ENCODE measurements around the gene PLEK.

PLEK gene

DNA sequence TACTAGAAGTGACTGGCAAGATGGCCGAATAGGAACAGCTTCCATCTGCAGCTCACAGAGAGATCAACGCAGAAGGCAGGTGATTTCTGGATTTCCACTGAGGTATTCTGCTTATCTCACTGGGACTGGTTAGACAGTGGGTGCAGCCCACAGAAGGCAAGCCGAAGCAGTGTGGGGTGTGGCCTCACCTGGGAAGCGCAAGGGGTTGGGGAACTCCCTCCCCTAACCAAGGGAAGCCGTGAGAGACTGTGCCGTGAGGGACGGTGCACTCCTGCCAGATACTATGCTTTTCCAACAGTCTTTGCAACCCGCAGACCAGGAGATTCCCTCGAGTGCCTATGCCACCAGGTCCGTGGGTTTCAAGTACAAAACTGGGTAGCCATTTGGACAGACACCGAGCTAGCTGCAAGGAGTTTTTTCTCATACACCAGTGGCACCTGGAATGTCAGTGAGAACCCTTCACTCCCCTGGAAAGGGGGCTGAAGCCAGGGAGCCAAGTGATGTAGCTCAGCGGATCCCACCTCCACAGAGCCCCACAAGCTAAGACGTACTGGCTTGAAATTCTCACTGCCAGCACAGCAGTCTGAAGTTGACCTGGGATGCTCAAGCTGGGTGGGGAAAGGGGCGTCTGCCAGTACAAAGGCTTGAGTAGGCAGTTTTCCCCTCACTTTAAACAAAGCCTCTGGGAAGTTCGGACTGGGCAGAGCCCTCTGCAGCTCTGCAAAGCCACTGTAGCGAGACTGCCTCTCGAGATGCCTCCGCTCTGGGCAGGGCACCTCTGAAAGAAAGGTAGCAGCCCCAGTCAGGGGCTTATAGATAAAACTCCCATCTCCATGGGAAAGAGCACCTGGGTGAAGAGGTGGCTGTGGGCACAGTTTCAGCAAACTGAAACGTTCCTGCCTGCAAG is 40.1 kb downstream of the PLEK start:
- CTCF ChIA-PET, result interaction anchor here (1.6 kb wide), 1 partner anchor 9 kb away, joined by 3 read pairs; no protein-coding TSS in a partner anchor
- Mint-ChIP-seq H3K9me3 (peaks cover 10% of the 10 kb centered on the region), H3K27ac (no peak overlapping the region), H3K4me3 (no peak overlapping the region), H3K36me3 (no peaks in the 10 kb centered on the region), H3K27me3 (peaks cover 50% of the 10 kb centered on the region), H3K4me1 (peaks cover 2% of the 10 kb centered on the region)
- no peak for DNase-seq

DNA sequence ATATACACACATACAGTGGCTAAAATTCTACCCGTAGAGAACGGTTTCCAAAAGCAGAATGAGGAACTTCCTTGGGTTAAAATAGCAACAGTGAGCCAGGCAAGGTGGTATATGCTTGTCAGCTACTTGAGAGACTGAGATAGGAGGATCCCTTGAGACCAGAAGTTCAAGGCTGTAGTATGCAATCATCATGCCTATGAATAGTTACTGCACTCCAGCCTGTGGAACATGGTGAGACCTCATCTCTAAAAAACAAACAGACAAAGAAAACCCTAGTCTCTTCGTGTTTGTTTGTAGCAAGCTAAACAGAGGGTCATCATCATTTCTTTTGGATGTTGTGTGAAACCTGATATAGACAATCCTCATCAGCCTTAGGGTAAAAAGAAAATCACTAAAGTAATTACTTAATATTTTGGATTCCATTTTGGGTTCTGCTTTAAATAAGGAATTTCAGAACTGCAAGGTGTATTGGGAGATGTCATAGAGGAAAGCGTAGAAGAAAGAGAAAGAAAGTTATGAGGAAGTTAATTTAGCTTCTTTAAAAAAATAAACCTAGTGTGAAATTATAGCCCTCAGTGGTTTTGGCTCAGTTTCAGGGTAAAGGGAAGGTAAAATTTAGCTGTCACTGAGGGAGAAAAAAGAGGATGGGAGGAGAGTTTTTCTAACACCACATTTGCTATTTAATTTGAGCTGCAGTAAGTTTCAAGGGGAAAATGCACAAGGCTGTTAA is 46.5 kb downstream of the PLEK start:
- Mint-ChIP-seq H3K27me3 (peaks cover 15% of the 10 kb centered on the region), H3K27ac (no peak overlapping the region), H3K4me3 (no peak overlapping the region), H3K9me3 (no peaks in the 10 kb centered on the region), H3K4me1 (no peaks in the 10 kb centered on the region), H3K36me3 (no peaks in the 10 kb centered on the region)
- no peak for DNase-seq
- CTCF ChIA-PET, result interaction anchor here (0.8 kb wide), 1 partner anchor 30 kb away, joined by 3 read pairs; no protein-coding TSS in a partner anchor

DNA sequence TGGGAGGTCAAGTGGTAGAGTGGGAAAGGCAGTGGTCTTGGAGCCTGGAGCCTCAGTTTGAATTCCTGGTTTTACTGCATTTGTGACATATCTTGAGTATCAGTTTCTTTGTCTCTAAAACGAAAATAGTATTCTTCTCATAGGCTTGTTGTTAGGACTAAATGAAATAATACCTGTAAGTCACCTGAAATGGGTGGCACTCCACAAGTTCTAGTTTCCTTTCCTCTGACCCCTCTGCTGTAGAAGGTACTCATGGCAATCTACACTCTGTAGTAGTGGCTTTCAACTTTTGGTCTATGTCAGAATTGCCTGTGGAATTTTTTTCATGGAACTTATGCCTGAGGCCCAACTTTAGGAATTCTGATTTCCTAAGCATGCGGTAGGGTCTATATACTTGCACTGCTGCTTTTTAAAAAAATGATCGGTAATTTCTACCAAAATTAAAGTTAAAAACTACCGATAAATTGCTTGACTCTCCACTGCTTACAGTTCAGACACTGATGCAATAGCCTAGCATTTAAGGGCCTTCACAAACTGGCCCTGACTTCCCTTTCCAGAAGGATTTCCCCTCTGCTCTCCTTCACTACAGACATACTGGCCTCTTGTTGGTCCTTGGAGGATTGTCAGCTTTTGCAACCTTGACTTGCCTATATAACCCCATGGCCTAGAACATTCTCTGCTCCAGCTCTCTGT is 47.2 kb downstream of the PLEK start:
- Mint-ChIP-seq H3K4me1 (no peaks in the 10 kb centered on the region), H3K9me3 (no peaks in the 10 kb centered on the region), H3K27ac (no peak overlapping the region), H3K4me3 (no peak overlapping the region), H3K27me3 (peaks cover 17% of the 10 kb centered on the region), H3K36me3 (no peaks in the 10 kb centered on the region)
- CTCF ChIA-PET, result no interaction called here
- no peak for DNase-seq

DNA sequence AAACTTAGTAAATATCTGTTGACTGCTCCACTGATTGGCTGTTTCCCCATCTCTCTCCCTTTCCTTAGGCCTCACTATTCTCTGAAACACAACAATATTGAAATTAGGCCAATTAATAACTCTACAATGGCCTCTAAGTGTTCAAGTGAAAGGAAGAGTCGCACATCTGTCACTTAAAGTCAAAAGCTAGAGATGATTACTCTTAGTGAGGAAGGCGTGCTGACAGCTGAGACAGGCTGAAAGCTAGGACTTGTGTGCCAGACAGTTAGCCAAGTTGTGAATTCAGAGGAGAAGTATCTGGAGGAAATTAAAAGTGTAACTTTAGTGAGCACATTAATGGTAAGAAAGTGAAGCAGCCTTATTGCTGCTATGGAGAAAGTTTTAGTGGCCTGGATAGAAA is 48.4 kb downstream of the PLEK start:
- Mint-ChIP-seq H3K27ac (no peak overlapping the region), H3K4me3 (no peak overlapping the region), H3K9me3 (no peaks in the 10 kb centered on the region)

DNA sequence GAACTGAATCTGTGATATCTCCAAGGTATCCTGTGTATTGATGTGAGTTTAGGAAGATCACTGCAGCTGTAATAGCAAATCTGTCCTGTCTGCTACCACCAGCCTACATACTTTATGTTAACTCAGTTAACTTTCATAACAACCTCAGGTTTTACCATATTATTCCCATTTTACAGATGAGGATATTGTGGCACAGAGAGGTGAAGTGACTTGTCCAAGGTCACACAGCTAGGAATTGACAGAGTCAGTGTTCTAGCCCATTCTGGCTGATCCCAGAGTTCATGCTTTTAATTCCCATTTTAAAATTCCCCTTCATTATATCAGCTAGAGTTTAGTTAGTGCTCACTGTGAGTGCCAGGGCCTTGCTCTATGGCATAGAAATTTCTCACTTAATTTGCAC is 49.4 kb downstream of the PLEK start:
- H3K4me3 Mint-ChIP-seq, result no peak overlapping the region
- H3K9me3 Mint-ChIP-seq, result no peaks in the 10 kb centered on the region
- H3K4me1 Mint-ChIP-seq, result peaks cover 3% of the 10 kb centered on the region
- peaks cover 21% of the 10 kb centered on the region for H3K27me3 Mint-ChIP-seq
- H3K27ac Mint-ChIP-seq, result no peak overlapping the region
- DNase-seq, result no peak
- CTCF ChIA-PET, result interaction anchor here (1.0 to 1.4 kb wide), 2 partner anchors 10 to 27 kb away, joined by 3 to 4 read pairs; no protein-coding TSS in a partner anchor
- no peaks in the 10 kb centered on the region for H3K36me3 Mint-ChIP-seq

More for the DNA sequence above, 48.4 kb downstream of the PLEK start:
- Mint-ChIP-seq H3K36me3 (no peaks in the 10 kb centered on the region), H3K4me1 (peaks cover 3% of the 10 kb centered on the region), H3K27me3 (peaks cover 17% of the 10 kb centered on the region)
- CTCF ChIA-PET, result no interaction called here
- no peak for DNase-seq

DNA sequence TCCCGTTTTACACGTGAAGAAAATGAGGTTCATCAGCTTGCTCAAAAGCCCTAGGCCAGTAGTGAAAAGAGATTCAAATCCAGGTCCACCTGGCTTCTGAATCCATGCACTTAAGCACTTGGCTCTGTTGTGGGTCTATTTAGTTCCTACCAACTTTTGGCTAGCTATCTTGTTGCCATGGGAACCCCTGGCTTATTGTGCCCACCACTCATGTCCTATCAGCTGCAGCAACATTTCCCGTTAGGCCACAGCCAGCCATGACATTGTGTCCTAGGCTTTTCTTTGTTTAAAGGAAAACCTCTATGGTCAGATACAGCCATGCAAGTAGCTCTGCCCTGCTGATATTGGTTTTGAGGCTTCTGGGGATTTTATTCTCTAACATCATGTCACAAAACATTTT is 49.8 kb downstream of the PLEK start:
- DNase-seq, result no peak
- Mint-ChIP-seq H3K27ac (no peak overlapping the region), H3K4me3 (no peak overlapping the region), H3K36me3 (no peaks in the 10 kb centered on the region), H3K27me3 (peaks cover 21% of the 10 kb centered on the region), H3K4me1 (peaks cover 3% of the 10 kb centered on the region), H3K9me3 (no peaks in the 10 kb centered on the region)
- CTCF ChIA-PET, result interaction anchor here (1.0 to 1.4 kb wide), 2 partner anchors 10 to 27 kb away, joined by 3 to 4 read pairs; no protein-coding TSS in a partner anchor

DNA sequence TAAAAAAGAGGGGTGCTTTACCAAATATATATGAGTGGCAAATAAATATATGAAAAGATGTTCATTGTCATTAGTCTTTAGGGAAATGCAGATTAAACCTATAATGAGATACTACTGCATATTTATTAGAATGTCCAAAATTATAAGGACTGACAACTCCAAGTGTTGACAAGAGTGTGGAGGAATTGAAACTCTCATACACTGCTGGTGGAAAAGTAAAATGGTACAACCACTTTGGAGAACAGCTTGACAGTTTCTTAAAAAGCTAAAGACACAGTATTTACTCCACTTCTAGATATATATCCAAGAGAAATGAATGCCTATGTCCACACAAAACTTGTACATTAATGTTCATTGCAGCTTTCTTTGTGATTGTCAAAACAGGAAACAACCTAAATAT is 50.4 kb downstream of the PLEK start:
- no peaks in the 10 kb centered on the region for H3K9me3 Mint-ChIP-seq
- CTCF ChIA-PET, result no interaction called here

DNA sequence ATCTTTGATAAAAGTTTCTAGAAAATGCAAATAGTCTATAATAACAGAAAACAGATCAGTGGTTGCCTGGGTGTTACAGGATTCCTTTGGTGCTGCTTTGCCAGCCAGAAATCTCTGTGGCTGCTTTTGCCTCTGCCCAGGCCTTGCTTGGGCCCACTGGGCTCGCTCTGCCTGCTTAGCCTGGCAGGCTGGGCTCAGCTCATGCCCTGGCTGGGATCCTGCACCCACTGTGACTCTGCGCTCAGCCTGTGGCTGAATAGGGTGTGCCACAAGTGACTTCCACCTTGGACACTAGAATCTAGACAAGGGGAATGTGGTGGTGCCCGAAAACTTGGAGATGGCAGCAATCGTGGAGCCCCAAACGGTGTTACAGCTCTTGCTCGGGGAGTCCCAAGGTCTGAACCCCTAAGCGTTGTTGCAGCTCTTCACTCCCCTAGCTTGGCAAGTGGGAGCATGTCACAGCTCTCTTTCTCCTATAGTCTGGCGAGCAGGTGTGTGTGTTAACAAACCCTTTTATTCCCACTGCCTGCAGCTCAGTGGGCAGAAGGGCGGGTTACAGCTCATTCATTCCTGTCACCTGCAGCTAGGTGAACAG is 51.1 kb downstream of the PLEK start:
- no peak overlapping the region for H3K4me3 Mint-ChIP-seq
- peaks cover 3% of the 10 kb centered on the region for H3K4me1 Mint-ChIP-seq
- no peaks in the 10 kb centered on the region for H3K9me3 Mint-ChIP-seq
- CTCF ChIA-PET, result interaction anchor here (1.2 kb wide), 1 partner anchor 23 kb away, joined by 3 read pairs; no protein-coding TSS in a partner anchor
- H3K27me3 Mint-ChIP-seq, result peaks cover 21% of the 10 kb centered on the region
- no peak overlapping the region for H3K27ac Mint-ChIP-seq
- no peak for DNase-seq
- no peaks in the 10 kb centered on the region for H3K36me3 Mint-ChIP-seq

More for the DNA sequence above, 50.4 kb downstream of the PLEK start:
- Mint-ChIP-seq H3K4me1 (peaks cover 3% of the 10 kb centered on the region), H3K4me3 (no peak overlapping the region), H3K27me3 (peaks cover 21% of the 10 kb centered on the region), H3K27ac (no peak overlapping the region), H3K36me3 (no peaks in the 10 kb centered on the region)
- no peak for DNase-seq

DNA sequence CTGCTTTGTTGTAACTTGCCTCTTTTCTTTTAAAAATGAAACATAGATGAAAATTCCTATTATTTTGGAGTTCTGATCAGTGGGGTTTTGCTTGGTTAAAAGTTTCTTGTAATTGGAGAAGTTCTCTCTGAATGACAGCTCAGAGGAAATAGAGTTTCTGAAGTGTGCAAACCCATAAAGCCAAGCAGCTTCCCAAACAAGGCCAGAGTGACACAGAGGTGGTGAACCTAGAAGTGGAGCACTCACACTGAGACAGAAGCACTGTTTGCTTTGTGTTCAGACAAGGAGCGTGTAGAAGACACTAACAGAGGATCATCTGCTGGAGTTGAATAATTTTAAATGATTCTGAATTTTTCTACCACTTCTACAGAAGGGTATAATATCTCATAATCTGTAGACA is 52.8 kb downstream of the PLEK start:
- H3K9me3 Mint-ChIP-seq, result no peaks in the 10 kb centered on the region
- H3K27me3 Mint-ChIP-seq, result peaks cover 21% of the 10 kb centered on the region
- CTCF ChIA-PET, result interaction anchor here (2.0 kb wide), 1 partner anchor 24 kb away, joined by 7 read pairs; no protein-coding TSS in a partner anchor
- H3K4me1 Mint-ChIP-seq, result peaks cover 3% of the 10 kb centered on the region
- no peaks in the 10 kb centered on the region for H3K36me3 Mint-ChIP-seq
- DNase-seq, result no peak
- no peak overlapping the region for H3K4me3 Mint-ChIP-seq
- H3K27ac Mint-ChIP-seq, result no peak overlapping the region

DNA sequence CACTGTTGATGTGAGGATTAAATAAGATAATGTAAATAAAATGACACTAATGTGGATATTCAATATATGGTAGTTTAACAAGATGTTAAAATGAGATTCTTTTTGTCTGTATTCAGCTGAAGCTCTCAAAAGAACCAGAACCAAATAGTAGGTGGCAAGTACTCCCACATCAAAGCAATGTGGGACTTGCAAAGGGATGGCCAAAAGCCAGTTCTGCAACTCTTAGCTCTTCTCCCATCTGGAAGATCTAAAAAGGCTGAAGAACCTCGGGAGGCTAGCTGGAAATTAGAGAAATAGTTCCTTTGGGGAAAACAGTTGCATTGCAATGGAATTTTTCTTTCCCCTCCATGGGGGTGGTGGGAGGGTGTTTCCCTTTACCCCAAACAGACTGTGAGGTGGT is 53.3 kb downstream of the PLEK start:
- DNase-seq, result no peak
- Mint-ChIP-seq H3K4me3 (no peak overlapping the region), H3K27ac (no peak overlapping the region), H3K27me3 (peaks cover 21% of the 10 kb centered on the region), H3K4me1 (peaks cover 3% of the 10 kb centered on the region), H3K36me3 (no peaks in the 10 kb centered on the region), H3K9me3 (no peaks in the 10 kb centered on the region)
- CTCF ChIA-PET, result interaction anchor here (2.0 kb wide), 1 partner anchor 23 kb away, joined by 7 read pairs; no protein-coding TSS in a partner anchor

DNA sequence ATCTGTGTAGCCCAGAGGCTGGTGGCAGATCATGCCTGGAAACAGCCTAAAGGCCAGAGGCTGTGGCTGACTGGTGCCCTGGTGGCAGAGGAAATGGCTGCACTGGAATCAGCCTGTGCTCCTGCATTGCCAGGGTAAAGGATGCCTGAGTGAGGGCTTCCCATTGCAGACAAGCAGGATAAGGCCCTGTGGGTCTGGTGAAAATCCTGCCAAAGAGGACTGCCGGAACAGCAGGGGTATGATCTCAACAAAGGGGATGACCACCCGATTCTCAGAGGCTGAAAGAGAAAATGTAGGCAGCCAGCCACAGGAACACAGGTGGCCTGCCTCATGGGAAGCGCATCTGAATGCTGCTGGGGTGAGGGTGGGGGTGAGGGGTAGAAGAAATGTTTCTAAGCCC is 53.8 kb downstream of the PLEK start:
- Mint-ChIP-seq H3K4me3 (no peak overlapping the region), H3K27me3 (peaks cover 21% of the 10 kb centered on the region), H3K36me3 (no peaks in the 10 kb centered on the region), H3K4me1 (peaks cover 3% of the 10 kb centered on the region), H3K9me3 (no peaks in the 10 kb centered on the region), H3K27ac (no peak overlapping the region)
- CTCF ChIA-PET, result interaction anchor here (2.0 kb wide), 1 partner anchor 23 kb away, joined by 7 read pairs; no protein-coding TSS in a partner anchor
- DNase-seq, result no peak

DNA sequence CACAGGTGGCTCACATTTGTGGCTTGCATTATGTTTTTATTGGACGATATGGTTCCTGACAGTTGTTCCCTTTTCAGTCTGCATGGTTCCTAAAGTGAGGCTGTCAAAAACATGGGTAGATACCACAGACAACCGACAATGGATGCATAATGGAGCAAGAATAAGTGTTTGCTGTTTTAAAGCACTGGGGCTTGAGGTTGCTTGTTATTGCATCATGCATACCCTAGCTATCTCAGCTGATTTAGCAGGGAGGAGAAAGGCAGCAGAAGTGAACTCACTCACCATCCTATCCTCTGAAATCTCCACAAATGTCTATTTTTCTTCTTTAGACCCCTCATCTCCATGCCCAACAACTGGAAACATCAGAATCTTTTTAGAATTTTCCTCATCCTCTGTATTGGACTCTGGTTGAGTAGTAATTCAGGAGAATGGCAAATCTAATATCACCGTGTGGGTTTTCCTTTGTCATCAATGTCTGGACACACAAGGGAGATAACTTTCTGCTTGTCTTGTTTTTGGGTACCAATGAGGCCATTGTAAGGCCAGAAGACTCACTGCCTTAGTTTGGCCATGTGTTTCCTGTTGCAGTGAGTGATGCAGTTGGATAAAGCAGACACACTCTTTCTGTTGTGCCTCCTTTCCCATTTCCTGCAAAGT is 55.3 kb downstream of the PLEK start:
- Mint-ChIP-seq H3K27ac (no peak overlapping the region), H3K9me3 (no peaks in the 10 kb centered on the region), H3K27me3 (peaks cover 21% of the 10 kb centered on the region), H3K4me3 (no peak overlapping the region), H3K36me3 (no peaks in the 10 kb centered on the region), H3K4me1 (peaks cover 3% of the 10 kb centered on the region)
- no peak for DNase-seq
- CTCF ChIA-PET, result no interaction called here

DNA sequence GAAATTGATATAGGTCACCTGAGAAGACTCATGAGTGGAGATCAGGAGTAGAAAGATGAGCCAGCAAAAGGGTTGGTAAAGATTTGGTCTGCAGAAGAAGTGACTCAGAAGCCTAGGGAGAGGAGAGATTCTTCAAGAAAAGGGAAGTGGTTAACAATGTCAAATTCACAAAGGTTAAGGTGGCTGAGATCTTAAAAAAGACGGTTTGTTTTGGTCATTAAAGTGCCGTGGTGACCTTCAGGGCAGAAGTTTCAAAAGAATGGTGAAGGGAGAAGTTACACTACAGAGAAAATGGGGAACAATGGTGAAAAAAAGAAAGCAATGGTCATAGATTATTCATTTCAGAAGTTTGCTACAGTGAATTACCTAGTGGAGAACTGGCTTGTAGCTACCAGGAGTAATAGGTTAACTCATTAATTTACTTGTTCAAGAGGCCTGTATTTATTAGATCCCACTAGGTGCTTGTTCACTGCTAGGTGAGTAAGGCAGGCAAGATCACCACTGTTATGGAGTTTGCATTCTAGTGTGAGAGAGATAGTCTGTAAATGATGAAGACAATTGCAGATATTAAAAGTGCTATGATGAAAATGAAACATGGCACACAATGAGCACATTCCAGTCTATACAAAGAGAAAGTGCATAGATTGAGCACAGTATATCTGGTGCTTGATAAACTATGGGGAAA is 59.0 kb downstream of the PLEK start:
- CTCF ChIA-PET, result no interaction called here
- Mint-ChIP-seq H3K9me3 (no peaks in the 10 kb centered on the region), H3K4me1 (no peaks in the 10 kb centered on the region), H3K4me3 (no peak overlapping the region), H3K27me3 (no peaks in the 10 kb centered on the region), H3K27ac (no peak overlapping the region), H3K36me3 (no peaks in the 10 kb centered on the region)
- DNase-seq, result no peak
